OCI-LY1 (cell line): ENCODE measurements around the gene ANKFN1.

Experiments used
- EZH2 ChIP-seq: fragments of 200-600 bp; sonication (generic), shearing (Covaris generic); IDR thresholded peaks from 2 replicates; pipeline ENCODE4 v1.8.0; 2017; ENCODE audit warnings: borderline replicate concordance, mixed run types, mild to moderate bottlenecking, antibody characterized with exemption, low read length, moderate library complexity, mixed read lengths
- TF ChIP-seq, protein P1 (sequence below): fragments of 200-600 bp; sonication (generic), shearing (Covaris generic); IDR thresholded peaks from 2 replicates; pipeline ENCODE4 v1.5.1; 2017; ENCODE audit warnings: mild to moderate bottlenecking, antibody characterized with exemption, low read length, moderate library complexity, mixed read lengths

DNA sequence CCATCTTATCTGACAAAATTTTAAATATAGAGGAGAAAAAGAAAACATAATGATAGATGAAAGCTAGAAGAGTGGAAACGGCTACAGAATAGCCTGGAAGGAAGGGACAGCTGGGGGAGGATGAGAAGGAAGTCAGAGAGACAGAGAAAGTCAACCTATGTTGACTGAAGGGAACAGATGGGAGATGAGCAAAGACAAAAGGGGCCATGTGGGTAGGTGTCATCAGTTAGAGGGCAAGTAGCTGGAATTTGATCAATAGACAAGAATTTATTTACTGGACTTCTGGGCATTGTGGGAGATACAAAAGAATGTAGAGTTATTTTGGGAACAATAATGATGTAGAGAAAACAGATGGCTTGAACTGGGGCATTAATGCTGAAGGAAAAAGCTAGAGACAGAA is 194.4 kb downstream of the ANKFN1 start:
- TF ChIP-seq, protein P1, sequence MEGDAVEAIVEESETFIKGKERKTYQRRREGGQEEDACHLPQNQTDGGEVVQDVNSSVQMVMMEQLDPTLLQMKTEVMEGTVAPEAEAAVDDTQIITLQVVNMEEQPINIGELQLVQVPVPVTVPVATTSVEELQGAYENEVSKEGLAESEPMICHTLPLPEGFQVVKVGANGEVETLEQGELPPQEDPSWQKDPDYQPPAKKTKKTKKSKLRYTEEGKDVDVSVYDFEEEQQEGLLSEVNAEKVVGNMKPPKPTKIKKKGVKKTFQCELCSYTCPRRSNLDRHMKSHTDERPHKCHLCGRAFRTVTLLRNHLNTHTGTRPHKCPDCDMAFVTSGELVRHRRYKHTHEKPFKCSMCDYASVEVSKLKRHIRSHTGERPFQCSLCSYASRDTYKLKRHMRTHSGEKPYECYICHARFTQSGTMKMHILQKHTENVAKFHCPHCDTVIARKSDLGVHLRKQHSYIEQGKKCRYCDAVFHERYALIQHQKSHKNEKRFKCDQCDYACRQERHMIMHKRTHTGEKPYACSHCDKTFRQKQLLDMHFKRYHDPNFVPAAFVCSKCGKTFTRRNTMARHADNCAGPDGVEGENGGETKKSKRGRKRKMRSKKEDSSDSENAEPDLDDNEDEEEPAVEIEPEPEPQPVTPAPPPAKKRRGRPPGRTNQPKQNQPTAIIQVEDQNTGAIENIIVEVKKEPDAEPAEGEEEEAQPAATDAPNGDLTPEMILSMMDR: no peak
- no peak for TF ChIP-seq EZH2
